Stimulated activated naive CD8-positive, alpha-beta T cell treated with anti-CD3 and anti-CD28 coated beads, Interleukin-15, amount 100 ng/mL, for 72 hours (primary cell): Measurements from ENCODE around the gene MEA1.
A peak's percentile ranks its signal among the peaks of the same experiment; 100 is the strongest.

Experiments used
- ATAC-seq: fragments of 150-1000 bp; cut with Tn5 transposase; 2 replicates; pipeline ENCODE4 v1.10.0; 2021; ENCODE audit warnings: mild to moderate bottlenecking, moderate library complexity
- DNase-seq, 2 donors: peaks; one replicate each; pipeline ENCODE4 v3.0.0; 2021 to 2022
- H3K27ac Mint-ChIP-seq, 2 donors: one replicate each; pipeline ENCODE4 v1.8.0; 2022; ENCODE audit warnings: mild to moderate bottlenecking in 2 of 2, mixed read lengths in 2 of 2, moderate library complexity in 2 of 2
- H3K27me3 Mint-ChIP-seq: one replicate; pipeline ENCODE4 v1.8.0; 2022; ENCODE audit warnings: mixed read lengths
- H3K4me1 Mint-ChIP-seq: one replicate; pipeline ENCODE4 v1.8.0; 2022; ENCODE audit warnings: mild to moderate bottlenecking, mixed read lengths
- H3K4me3 Mint-ChIP-seq, 2 donors: one replicate each; pipeline ENCODE4 v1.8.0; 2022; ENCODE audit warnings: mild to moderate bottlenecking in 2 of 2, mixed read lengths in 2 of 2, moderate library complexity in 1 of 2
- H3K9me3 Mint-ChIP-seq, 2 donors: one replicate each; pipeline ENCODE4 v1.8.0; 2022; ENCODE audit warnings: mixed read lengths in 2 of 2

Gene MEA1

GRCh38 chr6:43013843-43014433, at the start of gene MEA1, which contains the start of gene KLHDC3:
Gene MEA1 (minus strand): TSS chr6:43013946. CDS start chr6:43013813, 133 bp downstream.
Gene KLHDC3 (plus strand): TSS chr6:43014249. CDS start chr6:43017193, 2,944 bp downstream.
- Mint-ChIP-seq H3K9me3 (no peaks in the 10 kb centered on the region), H3K27ac (peak within 1 kb of the TSS; percentile 95 to 97), H3K27me3 (no peaks in the 10 kb centered on the region), H3K4me1 (peaks cover 77% of the 10 kb centered on the region), H3K4me3 (peak within 1 kb of the TSS; percentile 93 to 97)
- ATAC-seq (peak; percentile 94), DNase-seq (peak; percentile 97 to 100)

DNA sequence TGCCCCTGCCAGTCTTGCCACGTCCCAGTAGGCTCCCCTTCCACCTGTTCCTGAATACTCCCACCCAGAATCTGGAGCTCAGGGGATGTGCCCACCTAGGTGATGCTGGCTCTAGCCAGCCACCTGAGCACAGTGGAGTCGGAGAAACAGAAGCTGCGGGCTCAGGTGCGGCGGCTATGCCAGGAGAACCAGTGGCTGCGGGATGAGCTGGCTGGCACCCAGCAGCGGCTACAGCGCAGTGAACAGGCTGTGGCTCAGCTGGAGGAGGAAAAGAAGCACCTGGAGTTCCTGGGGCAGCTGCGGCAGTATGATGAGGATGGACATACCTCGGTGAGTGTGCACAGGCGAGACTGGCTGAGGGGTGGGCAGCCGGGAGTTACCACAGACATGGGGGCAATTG, 49.1 kb upstream of the MEA1 start:
- ATAC-seq (no peak), DNase-seq (no peak)
- peaks cover 30% of the 10 kb centered on the region for H3K4me1 Mint-ChIP-seq
- H3K9me3 Mint-ChIP-seq = no peaks in the 10 kb centered on the region
- H3K27me3 Mint-ChIP-seq = no peaks in the 10 kb centered on the region
- no peak overlapping the region for H3K4me3 Mint-ChIP-seq
- H3K27ac Mint-ChIP-seq = no peak overlapping the region

GRCh38 chr6:43061861-43062260, 48.1 kb upstream of the MEA1 start:
- Mint-ChIP-seq H3K27ac (no peak overlapping the region), H3K27me3 (no peaks in the 10 kb centered on the region), H3K4me3 (no peak overlapping the region), H3K9me3 (no peaks in the 10 kb centered on the region), H3K4me1 (peaks cover 33% of the 10 kb centered on the region)
- no peak for DNase-seq
- ATAC-seq = no peak

DNA sequence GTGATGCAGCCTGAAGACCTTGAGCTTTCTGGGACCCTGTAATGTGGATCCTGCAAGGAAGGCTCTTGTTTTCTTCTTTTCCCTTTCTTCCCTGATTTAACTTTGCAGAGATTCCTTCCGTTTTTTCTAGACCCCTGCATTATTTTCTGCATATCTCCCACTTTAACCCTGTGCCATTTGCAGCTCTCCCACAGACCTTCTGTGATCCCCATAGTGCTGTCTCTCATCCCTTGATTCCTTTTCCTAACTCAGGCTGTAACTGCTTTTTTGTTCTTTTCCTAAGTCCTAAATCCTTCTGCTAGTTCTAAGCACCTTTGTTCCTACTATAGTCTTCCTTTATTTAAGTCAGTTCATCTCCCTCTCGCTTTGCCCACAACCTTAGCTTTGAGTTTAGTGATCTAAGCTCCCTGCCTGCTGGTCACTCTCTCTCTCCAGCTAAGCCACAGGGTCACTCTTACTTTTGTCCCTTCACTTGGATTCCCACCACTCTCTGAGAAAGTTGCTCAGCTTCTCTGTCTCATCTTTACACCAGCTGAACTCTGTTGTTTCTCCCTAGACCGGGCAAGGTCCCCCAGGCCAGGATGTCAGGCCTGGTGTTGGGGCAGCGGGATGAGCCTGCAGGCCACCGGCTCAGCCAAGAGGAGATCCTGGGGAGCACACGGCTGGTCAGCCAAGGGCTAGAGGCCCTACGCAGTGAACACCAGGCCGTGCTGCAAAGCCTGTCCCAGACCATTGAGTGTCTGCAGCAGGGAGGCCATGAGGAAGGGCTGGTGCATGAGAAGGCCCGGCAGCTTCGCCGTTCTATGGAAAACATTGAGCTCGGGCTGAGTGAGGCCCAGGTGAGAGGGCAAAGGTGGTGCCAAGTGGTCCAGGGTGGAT, 47.2 kb upstream of the MEA1 start:
- Mint-ChIP-seq H3K9me3 (no peaks in the 10 kb centered on the region), H3K27ac (peak overlapping the region in 1 of 2 donors; percentile 1), H3K4me1 (peaks cover 36% of the 10 kb centered on the region), H3K27me3 (no peaks in the 10 kb centered on the region), H3K4me3 (peak overlapping the region; percentile 88 to 93)
- no peak for DNase-seq
- ATAC-seq = no peak

- Mint-ChIP-seq H3K27me3 (no peaks in the 10 kb centered on the region), H3K27ac (peak overlapping the region; percentile 98 to 99), H3K4me3 (peak overlapping the region; percentile 88 to 93), H3K4me1 (peaks cover 40% of the 10 kb centered on the region), H3K9me3 (no peaks in the 10 kb centered on the region)
- no peak for ATAC-seq
- DNase-seq = no peak
These were observed 46.4 kb upstream of the MEA1 start for GRCh38 chr6:43060034-43060754.

DNA sequence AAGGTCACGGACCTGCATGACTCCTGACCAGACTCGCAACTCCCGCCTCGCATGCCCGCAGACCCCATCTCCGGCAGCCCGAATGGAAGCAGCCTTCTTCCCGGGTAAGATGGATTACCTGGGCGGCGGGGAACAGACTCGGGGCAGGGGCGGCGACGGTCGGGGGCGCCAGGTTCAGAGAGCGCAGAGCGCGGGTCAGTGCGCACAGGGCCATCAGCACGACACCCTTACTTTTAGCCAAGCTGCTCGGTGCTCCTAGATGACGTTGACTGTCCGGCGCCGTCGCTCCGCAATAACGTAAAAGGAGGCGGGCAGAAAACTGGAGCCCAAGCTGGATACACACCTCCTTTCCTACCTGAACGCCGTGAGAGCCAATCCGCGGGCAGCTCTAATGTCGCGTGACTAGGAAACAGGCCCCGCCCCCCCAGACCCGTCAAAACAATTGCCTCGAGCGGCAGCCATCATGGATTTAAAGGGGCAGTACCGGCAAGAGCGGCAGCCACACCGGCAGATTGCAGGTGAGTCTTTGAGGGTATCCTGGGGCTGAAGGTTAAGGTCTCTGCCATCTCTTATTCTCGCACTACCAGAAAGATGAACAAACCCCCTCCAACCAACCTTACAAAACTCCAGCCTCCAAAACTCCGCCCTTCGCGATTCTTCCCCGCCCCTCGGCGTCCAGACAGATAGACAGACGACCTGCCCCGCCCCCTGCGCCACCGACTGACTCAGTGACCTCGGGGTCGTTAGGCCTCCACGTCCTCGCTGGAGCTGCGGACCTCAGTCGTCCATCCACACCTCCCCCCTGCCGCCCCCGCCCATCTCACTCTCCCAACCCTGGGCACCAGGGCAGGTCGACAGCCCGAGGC, 45.7 kb upstream of the MEA1 start, which contains the start of the genes KLC4 and MRPL2:
KLC4 (plus strand) TSS at position 464 of the 866 bp plus-strand sequence. CDS start 1,705 bp downstream, outside the sequence.
MRPL2 (minus strand) TSS at position 267 of the 866 bp plus-strand sequence; CDS start at position 214, 53 bp downstream.
- H3K4me1 Mint-ChIP-seq = peaks cover 42% of the 10 kb centered on the region
- H3K27me3 Mint-ChIP-seq = no peaks in the 10 kb centered on the region
- no peaks in the 10 kb centered on the region for H3K9me3 Mint-ChIP-seq

DNA sequence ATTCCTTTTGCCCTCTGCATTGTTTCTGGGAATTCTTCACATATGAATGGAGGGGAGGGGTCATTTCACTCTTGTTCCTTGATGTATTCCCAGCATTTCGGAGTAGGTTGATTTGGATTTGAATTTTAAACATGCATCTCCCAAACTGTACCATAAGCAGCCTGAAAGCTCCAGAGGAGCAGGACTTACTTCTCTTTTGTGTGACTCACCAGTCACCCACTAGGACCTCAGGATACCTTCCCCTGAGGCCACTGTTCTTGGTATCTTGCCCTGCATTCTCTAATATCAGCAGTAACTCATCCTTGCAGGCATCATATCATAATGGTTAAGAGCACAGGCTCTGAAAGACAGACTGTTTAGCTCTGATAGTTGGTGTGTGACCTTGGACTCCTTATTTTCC, 44.8 kb upstream of the MEA1 start:
- H3K9me3 Mint-ChIP-seq = no peaks in the 10 kb centered on the region
- peaks cover 49% of the 10 kb centered on the region for H3K4me1 Mint-ChIP-seq
- H3K27ac Mint-ChIP-seq = peak overlapping the region; percentile 98 to 99
- ATAC-seq (no peak), DNase-seq (no peak)
- H3K27me3 Mint-ChIP-seq = no peaks in the 10 kb centered on the region
- H3K4me3 Mint-ChIP-seq = peak overlapping the region; percentile 88 to 93

More for the DNA sequence above, 45.7 kb upstream of the MEA1 start, which contains the start of the genes KLC4 and MRPL2:
- peak; percentile 94 to 97 for DNase-seq
- Mint-ChIP-seq H3K4me3 (peak within 1 kb of the TSS; percentile 88 to 93), H3K27ac (peak within 1 kb of the TSS; percentile 98 to 99)
- ATAC-seq = peak; percentile 97

DNA sequence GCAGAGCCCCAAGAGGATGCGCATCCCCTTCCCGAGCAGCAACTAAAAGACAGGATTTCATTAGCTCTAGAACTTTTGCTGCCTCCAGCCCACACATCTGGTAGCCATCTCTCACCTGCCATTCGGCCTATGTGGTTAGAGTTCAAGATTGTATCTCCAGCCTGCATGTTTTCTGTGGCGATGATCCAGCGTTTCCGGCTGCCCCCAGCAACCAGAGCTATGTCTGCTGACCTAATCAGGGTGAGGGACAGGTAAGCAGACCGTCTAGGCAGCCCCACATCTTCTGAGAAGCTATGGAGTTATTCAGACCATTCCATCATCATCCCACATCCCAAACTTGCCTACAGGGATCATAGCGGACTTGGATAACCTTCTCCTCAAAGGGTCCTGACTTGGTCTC, 42.2 kb upstream of the MEA1 start:
- H3K4me1 Mint-ChIP-seq = peaks cover 67% of the 10 kb centered on the region
- H3K27me3 Mint-ChIP-seq = no peaks in the 10 kb centered on the region
- H3K4me3 Mint-ChIP-seq = peak overlapping the region in 1 of 2 donors; percentile 19
- DNase-seq (no peak), ATAC-seq (no peak)
- no peaks in the 10 kb centered on the region for H3K9me3 Mint-ChIP-seq
- H3K27ac Mint-ChIP-seq = peak overlapping the region in 1 of 2 donors; percentile 75

- ATAC-seq = no peak
- Mint-ChIP-seq H3K27me3 (no peaks in the 10 kb centered on the region), H3K4me1 (peaks cover 67% of the 10 kb centered on the region)
These were observed 40.6 kb upstream of the MEA1 start for GRCh38 chr6:43054206-43054943.

GRCh38 chr6:43053545-43054205, 39.9 kb upstream of the MEA1 start, which contains the start of gene CUL7:
Gene CUL7 (minus strand): TSS chr6:43053851. CDS start chr6:43052788, 1,063 bp downstream.
- Mint-ChIP-seq H3K9me3 (no peaks in the 10 kb centered on the region), H3K4me3 (peak within 1 kb of the TSS; percentile 98 to 99), H3K27me3 (no peaks in the 10 kb centered on the region), H3K27ac (peak within 1 kb of the TSS; percentile 98 to 99), H3K4me1 (peaks cover 64% of the 10 kb centered on the region)
- ATAC-seq (peak; percentile 99), DNase-seq (peak; percentile 88 to 92)

More at GRCh38 chr6:43054206-43054943, 40.6 kb upstream of the MEA1 start:
- H3K4me3 Mint-ChIP-seq = peak overlapping the region; percentile 98 to 99
- no peaks in the 10 kb centered on the region for H3K9me3 Mint-ChIP-seq
- peak overlapping the region; percentile 98 to 99 for H3K27ac Mint-ChIP-seq
- DNase-seq = no peak

GRCh38 chr6:43052842-43053544, 39.2 kb upstream of the MEA1 start:
- H3K27ac Mint-ChIP-seq = peak overlapping the region; percentile 98 to 99
- no peaks in the 10 kb centered on the region for H3K9me3 Mint-ChIP-seq
- H3K4me3 Mint-ChIP-seq = peak overlapping the region; percentile 98 to 99
- no peaks in the 10 kb centered on the region for H3K27me3 Mint-ChIP-seq
- peaks cover 57% of the 10 kb centered on the region for H3K4me1 Mint-ChIP-seq
- ATAC-seq (peak; percentile 54), DNase-seq (peak in 1 of 2 donors; percentile 30)

DNA sequence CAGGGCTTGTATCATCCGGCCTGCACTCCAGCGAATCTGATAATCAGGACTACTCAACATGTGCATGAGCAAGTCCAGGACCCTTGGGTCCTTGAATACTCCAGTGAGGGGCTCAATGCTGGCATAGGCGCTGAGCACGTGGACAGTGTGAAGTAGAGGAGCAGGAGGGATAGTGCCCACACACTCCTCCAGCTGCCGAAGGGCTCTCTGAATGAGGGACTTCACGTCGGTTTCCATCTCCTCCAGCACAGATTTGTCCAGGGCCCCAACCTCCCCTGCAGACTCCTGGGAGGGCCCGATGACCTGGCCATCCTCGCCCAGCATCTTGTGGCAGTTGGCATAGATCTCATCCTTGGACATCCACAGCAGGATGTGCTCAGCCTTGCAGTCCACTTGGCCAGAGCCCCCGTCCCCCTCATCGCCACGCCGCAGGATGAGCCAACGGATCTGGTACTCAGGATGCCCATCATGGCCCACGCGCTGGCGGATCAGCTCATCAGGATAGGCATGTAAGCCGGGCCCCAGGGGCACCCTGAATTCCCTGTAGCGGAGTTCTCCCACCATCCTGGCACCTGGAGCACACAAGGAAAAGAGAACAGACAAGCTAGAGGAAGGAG, 38.6 kb upstream of the MEA1 start:
- peak overlapping the region; percentile 89 to 99 for H3K27ac Mint-ChIP-seq
- no peaks in the 10 kb centered on the region for H3K9me3 Mint-ChIP-seq
- no peak for DNase-seq
- peaks cover 52% of the 10 kb centered on the region for H3K4me1 Mint-ChIP-seq
- no peak for ATAC-seq
- H3K27me3 Mint-ChIP-seq = no peaks in the 10 kb centered on the region
- H3K4me3 Mint-ChIP-seq = peak overlapping the region; percentile 98 to 99
